Stimulated activated CD8-positive, alpha-beta memory T cell treated with anti-CD3 and anti-CD28 coated beads, Interleukin-4, amount 100 ng/mL, for 4 hours (primary cell): ENCODE data around the gene FMN1.

Source experiments
- DNase-seq, 2 donors: peaks; one replicate each; pipeline ENCODE4 v3.0.0-alpha.2; 2020; ENCODE audit warnings: low read depth in 2 of 2, low spot score in 1 of 2

The FMN1 gene

GRCh38 chr15:33200444-33200843 is 5.9 kb upstream of the FMN1 start:
- DNase-seq: no peak

- DNase-seq: no peak
These were observed 4.0 kb upstream of the FMN1 start for GRCh38 chr15:33198541-33198940.

GRCh38 chr15:33197636-33198035 is 3.1 kb upstream of the FMN1 start:
- no peak for DNase-seq

- no peak for DNase-seq
These were observed 277 bp downstream of the FMN1 start for GRCh38 chr15:33194237-33194636.

- DNase-seq: no peak
These were observed 2.9 kb downstream of the FMN1 start for GRCh38 chr15:33191591-33191990.

- no peak for DNase-seq
These were observed 4.0 kb downstream of the FMN1 start for GRCh38 chr15:33190539-33190938.

- no peak for DNase-seq
These were observed 5.8 kb downstream of the FMN1 start for GRCh38 chr15:33188641-33189257.

- no peak for DNase-seq
These were observed 6.4 kb downstream of the FMN1 start for GRCh38 chr15:33188159-33188558.

GRCh38 chr15:33183334-33183733 is 11.2 kb downstream of the FMN1 start:
- no peak for DNase-seq

GRCh38 chr15:33182926-33183325 is 11.6 kb downstream of the FMN1 start:
- no peak for DNase-seq

- DNase-seq: no peak
These were observed 12.1 kb downstream of the FMN1 start for GRCh38 chr15:33182278-33182905.

GRCh38 chr15:33179874-33180273 is 14.6 kb downstream of the FMN1 start:
- no peak for DNase-seq

GRCh38 chr15:33171202-33171601 is 23.3 kb downstream of the FMN1 start:
- no peak for DNase-seq

- DNase-seq: no peak
These were observed 24.9 kb downstream of the FMN1 start for GRCh38 chr15:33169625-33170024.

GRCh38 chr15:33168444-33168843 is 26.1 kb downstream of the FMN1 start:
- DNase-seq: no peak

- DNase-seq: no peak
These were observed 30.7 kb downstream of the FMN1 start for GRCh38 chr15:33163816-33164215.

- DNase-seq: no peak
These were observed 33.3 kb downstream of the FMN1 start for GRCh38 chr15:33161209-33161608.

GRCh38 chr15:33160581-33161165 is 33.8 kb downstream of the FMN1 start:
- no peak for DNase-seq

GRCh38 chr15:33159726-33160453 is 34.6 kb downstream of the FMN1 start:
- no peak for DNase-seq

- no peak for DNase-seq
These were observed 36.1 kb downstream of the FMN1 start for GRCh38 chr15:33158366-33158765.

- DNase-seq: no peak
These were observed 37.0 kb downstream of the FMN1 start for GRCh38 chr15:33157371-33158037.
